Measurements from ENCODE around the gene NDUFA13.

DNA sequence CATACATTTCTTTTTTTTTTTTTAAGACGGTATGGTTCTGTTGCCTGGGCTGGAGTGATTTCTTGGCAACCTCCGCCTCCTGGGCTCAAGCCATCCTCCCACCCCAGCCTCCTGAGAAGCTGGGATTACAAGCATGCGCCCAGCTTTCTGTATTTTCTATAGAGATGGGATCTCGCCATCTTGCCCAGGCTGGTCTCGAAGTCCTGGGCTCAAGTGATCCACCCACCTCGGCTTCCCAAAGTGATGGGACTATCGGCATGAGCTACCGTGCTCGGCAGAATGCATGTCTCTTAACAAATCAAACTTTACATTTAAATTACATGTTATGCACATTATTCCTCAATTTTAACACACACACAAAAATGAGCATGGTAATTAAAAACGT is 1.2 kb downstream of the NDUFA13 start:
- no peak for TF ChIP-seq CTCF (IDR thresholded peaks at IDR 0.05)
- no peak for TF ChIP-seq POLR2AphosphoS5 (IDR thresholded peaks at IDR 0.05; ENCODE audit: insufficient read depth in 1 of 2, low read depth in 1 of 2)
- no peak for TF ChIP-seq POLR2A (IDR thresholded peaks at IDR 0.05)
